CD4-positive, alpha-beta T cell treated with Interleukin-12 subunit alpha and Interleukin-12 subunit beta, for 1 hour (primary cell): ENCODE data around the gene KLHL13.
"Not testable (repeated sequence)": the region's sequence is repeated elsewhere in the genome, so short reads cannot be mapped to it uniquely, and the experiment has no call there.

Experiments
- DNase-seq: peaks from one replicate; pipeline ENCODE4 v3.0.0-alpha.2; 2020

KLHL13 gene, protein sequence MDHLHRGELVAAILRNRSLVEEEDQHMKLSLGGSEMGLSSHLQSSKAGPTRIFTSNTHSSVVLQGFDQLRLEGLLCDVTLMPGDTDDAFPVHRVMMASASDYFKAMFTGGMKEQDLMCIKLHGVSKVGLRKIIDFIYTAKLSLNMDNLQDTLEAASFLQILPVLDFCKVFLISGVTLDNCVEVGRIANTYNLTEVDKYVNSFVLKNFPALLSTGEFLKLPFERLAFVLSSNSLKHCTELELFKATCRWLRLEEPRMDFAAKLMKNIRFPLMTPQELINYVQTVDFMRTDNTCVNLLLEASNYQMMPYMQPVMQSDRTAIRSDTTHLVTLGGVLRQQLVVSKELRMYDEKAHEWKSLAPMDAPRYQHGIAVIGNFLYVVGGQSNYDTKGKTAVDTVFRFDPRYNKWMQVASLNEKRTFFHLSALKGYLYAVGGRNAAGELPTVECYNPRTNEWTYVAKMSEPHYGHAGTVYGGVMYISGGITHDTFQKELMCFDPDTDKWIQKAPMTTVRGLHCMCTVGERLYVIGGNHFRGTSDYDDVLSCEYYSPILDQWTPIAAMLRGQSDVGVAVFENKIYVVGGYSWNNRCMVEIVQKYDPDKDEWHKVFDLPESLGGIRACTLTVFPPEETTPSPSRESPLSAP

DNA sequence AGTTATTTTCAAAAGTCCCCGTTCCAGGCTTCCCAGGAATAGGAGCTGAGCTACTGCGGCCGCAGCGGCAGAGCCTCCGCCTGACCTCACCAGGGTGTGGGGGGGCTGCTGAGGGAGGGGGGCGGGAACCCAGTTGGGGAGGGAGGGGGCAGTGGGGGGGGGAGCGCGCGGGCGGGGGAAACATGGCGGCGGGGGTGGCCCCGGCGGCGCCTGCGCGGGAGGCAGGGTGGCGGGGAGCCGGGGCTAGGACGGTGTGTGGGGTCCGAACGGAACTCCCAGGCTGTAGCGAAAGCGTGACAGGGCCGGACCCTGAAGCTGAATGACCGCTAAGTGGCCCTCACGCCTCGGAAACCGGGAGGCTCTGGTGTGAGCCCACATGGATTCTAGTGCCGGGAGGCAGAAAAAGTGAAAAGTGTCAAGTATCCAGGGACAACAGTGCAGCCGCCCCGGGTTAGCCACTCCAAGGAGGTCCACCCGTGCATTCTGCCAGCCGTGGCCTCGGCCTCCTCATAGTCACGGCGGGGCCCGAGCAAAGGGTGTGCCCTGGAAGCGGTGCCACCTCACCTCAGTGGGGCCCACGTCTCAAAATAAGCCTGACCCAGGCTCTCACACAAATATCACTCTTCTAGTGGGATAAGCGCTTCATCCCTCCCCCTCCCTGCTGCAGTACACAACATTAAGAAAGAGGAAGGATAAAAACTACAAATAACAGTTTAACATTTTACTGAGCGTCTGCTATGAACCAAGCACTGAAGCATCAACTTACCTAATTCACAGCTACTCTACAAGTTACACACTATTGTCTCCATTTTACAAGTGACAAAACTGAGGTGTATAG, at the start of gene KLHL13:
TSS of gene KLHL13 (minus strand) at position 98 of the 838 bp plus-strand sequence. CDS start 88,337 bp downstream, outside the sequence.
- no peak for DNase-seq

DNA sequence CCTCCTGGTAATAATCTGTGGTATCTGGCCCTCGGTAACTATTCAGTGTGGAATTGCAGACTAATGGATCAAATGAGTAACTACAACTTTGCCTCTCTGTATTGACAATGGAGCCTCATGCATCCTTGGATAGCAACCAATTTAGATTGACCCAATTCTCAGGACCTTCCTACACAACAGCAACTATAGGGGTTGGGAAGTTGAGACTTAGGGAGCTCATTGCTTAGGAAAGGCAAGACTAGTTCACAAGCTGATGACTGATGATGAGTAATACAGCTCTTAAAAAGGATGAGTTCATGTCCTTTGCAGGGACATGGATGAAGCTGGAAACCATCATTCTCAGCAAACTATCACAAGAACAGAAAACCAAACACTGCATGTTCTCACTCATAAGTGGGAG, 47.5 kb upstream of the KLHL13 start:
- no peak for DNase-seq

DNA sequence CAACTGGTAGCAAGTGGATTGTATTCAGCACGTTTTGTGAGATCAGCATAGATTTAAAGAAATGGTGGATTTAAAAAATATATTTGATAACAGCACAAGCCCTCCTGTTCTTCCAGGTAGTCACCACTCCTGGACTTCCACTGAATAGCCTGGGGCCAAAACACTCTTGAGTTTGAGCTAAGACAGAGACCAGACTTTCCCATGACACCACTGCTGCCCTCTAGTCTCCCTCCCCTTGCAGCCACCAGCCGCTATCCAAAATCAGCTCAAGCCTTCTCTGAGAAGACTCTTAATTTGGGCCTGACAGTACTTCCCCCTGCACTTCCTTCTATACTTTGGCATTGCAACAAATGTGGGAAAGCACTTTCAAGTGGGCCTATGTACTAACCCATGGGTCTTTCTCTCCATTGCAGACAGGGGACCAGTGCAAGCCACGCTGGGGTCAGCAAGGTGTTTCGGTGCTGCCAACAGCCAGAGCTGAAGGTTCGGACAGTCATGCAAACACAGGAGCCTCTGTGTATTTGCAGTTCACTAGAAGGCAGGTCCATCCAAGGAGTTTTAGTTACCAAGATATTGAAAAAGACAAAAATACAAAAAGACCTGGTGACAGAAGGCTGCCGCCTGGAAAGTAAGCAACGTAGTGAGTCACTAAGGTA, 40.5 kb upstream of the KLHL13 start:
- no peak for DNase-seq

DNA sequence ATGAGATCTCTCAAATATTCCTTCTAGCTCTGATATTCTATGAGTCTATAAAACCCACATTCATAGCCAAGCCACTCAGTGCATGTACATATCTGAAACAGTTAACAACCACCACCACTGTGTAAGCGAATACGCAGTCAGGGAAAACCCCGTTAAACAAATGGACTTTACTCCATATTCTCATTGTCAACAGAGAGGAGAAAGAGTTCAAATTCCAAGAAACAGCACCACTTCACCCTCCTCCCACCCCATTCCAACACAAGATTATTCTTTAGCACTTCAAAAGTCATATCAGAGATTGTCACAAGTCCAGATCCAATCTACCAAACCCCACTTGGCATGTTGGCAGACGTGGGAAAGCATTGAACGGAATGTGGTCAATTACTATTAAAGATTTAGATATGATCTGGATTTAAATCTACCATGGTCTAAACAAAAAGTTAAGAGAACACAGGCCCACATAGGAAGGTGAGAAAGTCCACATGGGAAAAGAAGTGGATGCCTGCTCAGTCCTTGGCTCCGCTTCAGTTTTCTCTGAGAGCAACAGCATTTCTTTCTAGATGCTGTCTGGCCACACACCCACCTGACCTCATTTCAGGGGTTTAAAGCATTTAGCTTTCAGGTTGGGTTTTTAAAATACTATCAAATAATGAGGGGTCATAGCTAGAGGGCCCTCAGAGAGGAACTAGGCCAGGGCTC, 39.8 kb upstream of the KLHL13 start:
- DNase-seq, result no peak

DNA sequence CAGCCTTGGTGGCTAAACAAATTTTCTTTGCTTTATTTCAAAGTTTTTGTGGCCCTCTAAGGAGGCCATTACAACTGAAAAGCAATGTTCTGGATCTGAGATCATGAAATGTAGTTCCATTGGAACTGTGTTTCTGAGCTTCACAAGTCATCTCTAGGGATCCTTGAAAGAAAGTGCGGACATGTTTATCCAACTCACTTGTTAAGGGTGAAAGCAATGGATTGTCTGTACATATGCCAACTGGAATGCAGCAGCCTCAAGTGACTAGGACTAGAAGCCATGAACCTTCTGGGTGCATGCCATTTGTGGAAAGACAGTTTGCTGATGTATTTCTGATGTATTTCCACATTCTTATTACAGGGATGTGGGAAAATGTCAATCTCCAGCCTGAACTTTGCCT, 36.7 kb upstream of the KLHL13 start:
- DNase-seq, result no peak

DNA sequence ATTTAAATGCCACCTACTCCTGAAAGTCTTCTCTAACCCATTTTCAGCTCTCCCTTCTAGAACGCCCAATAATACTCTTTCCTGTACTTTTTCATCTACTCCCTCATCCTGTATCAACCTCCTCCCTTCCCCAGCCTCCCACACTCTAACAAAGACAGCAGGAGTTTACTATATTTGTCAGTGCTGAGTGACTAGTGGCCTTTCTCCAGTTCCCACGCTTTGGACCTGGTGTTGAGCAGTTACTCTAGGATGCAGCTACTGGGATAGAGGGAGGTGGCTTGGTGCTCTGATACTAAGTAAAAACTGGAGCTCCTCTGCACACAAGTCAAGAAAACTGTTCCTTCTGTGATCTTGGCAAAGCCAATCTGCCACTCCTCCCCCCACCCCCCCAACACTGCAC, 36.1 kb upstream of the KLHL13 start:
- no peak for DNase-seq

DNA sequence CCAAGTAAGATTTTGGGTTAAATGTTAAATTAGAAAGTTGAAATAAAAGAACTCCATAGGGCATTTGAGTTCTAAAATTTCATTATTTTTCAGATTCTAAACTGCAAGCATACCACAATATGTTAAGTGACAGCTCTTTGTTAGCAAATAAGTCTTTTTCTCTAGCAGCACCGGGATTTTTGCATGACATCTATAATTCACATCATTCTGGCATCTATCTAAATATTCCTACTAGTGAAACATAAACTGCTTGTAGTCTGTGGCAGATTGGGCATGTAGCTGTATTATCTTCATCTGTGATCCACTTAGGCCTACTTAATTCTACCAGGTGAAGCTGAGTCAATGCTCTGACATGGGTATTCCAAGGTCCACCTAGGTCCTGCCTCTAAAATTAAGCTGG, 32.1 kb upstream of the KLHL13 start:
- no peak for DNase-seq

DNA sequence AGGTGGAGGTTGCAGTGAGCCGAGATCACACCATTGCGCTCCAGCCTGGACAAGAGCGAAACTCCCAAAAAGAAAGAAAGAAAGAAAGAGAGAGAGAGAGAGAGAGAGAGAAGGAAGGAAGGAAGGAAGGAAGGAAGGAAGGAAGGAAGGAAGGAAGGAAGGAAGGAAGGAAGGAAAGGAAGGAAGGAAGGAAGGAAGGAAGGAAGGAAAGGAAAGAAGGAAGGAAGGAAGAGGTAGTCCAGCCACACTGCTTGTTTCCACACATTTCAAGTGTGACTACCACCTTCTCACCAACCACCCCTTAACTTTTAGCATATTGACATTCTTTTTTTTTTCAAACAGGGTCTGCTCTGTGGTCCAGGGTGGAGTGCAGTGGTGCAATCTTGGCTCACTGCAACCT, 31.2 kb upstream of the KLHL13 start:
- DNase-seq, result not testable (repeated sequence)

DNA sequence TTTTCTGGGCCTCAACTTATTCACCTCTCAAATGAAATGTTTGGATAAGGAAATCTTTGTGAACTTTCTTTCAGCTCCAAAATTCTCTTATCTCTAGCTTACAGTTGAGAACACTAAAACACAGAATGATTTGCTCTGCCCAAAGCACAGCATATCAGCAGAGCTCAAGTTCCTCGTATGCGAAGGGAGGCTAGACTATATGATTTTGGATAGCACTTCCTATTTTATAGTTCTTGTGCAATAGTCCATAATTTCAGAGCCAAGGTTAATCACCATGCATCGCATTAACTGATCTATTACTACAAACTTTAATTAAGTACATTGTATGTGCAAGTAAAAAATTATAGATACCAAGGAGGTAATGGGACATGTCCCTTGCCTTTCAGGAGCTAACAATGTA, 27.0 kb upstream of the KLHL13 start:
- no peak for DNase-seq

DNA sequence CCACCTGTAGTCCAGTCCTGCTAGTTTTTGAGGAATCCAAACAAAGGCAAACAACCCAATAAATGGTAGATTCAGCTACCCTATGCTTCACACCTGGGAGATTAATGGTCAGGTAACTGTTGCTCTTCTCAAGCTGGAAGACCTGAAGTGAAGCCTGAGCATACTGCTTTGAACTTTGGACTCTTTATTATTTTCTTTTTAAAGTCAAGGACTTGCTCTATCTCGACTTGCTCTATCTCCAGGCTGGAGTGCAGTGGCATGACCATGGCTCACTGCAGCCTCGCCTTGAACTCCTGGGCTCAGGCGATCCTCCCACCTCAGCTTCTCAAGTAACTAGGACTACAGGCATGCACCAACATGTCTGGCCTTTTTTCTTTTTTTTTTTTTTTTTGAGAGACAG, 14.7 kb upstream of the KLHL13 start:
- no peak for DNase-seq

DNA sequence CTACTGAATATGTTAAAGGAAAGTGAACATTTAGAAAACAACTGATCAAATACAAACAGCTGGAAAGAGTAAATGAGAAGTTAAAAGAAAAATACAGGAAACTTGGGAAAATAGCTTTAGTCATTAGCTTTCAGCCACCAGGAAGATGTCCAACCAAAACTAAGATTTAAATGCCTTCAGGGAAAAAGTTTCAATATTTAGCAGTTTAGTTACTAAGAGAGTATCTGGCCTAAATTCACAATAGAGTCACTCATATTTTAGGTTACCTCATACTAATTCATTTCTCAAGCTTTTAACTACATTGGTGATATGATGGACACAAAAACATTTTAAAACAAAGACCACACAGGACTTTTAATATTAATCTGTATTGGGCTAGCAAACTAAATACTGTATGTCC, 13.1 kb upstream of the KLHL13 start:
- no peak for DNase-seq

DNA sequence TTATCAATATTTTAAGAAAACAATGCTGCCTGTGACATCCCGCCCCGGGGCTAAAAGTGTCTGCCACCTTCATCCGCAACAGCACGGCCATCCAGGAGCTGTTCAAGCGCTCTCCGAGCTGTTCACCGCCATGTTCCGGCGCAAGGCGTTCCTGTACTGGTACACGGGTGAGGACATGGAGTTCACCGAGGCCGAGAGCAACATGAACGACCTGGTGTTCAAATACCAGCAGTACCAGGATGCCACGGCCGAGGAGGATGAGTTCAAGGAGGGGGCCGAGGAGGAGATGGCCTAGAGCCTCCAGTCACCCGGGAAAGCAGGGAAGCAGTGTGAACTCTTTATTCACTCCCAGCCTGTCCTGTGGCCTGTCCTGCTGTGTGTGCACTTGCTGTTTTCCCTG, 12.1 kb upstream of the KLHL13 start:
- DNase-seq, result no peak

DNA sequence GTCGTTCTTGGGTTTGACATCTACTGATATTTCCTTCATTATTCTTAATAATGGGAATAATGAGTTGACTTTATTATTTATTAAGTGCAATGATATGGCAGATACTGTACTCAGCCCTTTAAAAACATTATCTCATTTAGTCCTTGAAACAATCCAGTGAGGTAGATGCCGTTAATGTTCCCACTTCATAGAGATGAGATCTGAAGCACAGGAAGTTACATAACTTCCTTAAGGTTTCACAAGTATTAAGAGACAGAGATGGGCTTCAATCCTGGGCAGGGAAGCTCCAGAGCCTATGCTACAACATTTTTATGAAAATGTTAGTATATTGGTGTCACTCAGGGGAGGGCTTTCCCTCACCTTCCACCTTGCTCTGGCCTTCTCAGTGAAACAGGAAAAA, 9.7 kb upstream of the KLHL13 start:
- no peak for DNase-seq

DNA sequence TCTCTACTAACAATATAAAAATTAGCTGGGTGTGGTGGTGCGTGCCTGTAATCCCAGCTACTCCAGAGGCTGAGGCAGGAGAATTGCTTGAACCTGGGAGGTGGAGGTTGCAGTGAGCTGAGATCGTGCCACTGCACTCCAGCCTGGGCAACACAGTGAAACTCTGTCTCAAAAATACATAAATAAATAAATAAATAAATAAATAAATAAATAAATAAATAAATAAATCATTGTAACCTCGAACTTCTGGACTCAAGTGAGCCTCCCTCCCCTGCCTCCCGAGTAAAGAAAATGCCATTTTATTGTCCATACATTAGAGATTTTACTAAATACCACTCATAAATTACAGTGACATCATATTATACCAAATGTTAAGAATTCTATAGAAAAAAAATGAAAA, 7.6 kb upstream of the KLHL13 start:
- not testable (repeated sequence) for DNase-seq

DNA sequence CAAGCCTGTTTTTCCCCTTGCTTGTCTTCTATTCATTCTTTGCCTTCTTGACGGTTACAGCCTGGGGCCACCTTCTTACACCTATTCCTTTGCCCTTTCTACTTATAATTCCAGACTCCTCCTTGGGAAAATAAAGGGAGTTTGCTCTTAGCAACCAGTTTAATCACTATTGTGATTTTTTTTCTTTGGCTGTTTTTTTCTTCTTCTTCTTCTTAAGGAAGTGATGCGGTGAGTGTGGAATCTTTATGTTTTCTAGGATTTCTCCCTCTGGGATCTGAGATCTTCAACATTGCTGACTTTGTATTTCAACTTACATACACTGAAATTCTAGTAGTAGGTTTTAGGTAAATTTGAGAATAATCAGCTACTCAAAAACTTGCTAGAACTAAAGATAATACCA, 1.1 kb upstream of the KLHL13 start:
- DNase-seq, result no peak

DNA sequence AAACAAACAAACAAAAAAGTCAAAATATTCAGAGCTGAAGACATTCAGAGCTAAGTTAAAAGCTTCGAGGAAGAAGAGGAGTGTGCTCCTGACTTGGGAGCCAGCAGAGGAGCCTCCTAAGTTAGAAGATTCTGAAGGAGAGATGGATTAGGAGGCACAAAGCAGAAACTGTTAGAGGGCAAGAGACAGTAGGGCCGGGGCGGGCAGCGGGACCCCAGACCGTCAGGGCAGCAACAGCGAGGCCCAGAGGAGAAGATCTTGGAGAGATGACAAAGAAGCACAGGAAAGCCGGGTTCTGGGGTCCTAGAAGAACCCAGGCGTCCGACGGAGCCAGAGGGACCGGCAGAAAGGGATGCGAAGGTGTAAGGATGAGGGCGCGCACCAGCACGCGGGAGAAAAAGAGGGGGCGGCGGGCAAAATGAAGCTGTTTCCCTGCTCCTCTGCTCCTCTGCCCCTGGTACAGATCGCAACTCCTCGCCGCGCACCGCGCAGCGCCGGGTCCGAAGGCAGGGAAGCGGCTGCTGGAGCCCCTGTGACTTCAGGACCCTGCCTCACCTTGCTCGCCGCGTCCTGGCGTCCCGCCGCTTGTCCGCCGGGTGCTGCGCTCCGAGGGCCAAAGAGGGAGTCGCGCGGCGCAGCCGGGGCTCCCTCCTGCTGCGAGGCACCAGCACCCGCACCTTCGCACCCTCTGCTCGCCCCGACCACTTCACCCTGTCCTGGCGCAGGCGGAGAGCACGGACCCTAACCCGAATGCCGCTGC, 477 bp downstream of the KLHL13 start:
- DNase-seq, result no peak

DNA sequence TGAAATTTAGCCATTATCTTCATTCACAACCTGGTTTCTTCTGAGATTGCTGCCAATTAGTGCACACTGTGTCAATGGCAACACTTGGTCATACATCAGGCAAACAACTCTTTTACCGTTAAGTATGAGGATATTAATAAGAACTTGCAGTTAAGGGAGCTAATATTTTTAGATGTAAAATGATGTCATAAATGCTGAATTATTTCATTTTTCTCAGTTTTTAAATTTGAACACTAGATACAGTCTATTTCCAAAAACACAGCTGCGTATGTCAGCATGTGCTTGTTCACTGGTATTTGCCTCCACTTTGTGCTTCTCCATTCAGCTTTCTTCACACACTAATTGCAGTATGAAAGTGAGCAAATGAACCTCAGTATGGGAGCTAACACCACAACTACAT, 1.6 kb downstream of the KLHL13 start:
- no peak for DNase-seq

DNA sequence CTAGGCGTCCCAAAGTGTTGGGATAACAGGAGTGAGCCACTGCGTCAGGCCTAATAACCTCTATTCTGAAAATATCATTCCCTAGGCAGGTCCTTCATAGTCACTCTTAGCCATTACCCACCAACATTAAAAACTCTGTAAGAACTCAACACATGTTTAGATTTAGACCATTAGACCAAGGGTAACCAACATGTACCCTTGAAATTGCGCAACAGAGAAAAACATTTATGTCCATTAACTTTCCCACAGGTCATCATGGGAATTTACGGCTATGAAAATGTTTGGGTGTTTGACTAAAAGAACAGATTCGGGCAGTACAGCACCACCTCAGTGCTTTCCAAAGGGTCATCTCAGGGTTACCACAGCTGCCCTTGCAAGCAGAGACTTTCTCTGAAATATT, 7.5 kb downstream of the KLHL13 start:
- no peak for DNase-seq

DNA sequence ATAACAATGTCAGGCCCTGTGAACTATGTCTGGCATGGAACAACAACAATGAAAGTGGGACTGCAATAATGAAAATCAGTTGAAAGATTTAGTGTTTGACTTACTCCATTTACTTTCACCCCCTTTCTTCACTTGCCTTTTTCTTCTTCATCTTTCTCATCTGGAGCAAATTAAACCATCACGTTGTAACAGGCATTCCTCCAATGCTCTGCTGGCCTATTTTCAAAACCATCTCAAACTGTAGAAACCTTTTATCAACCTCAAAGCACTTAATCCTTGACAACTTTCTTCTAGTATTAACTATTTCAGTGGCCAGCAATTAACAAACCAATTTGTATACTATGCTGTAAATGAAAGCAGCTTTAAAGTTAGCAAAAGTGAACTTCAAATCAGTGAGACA, 8.3 kb downstream of the KLHL13 start:
- DNase-seq, result no peak

DNA sequence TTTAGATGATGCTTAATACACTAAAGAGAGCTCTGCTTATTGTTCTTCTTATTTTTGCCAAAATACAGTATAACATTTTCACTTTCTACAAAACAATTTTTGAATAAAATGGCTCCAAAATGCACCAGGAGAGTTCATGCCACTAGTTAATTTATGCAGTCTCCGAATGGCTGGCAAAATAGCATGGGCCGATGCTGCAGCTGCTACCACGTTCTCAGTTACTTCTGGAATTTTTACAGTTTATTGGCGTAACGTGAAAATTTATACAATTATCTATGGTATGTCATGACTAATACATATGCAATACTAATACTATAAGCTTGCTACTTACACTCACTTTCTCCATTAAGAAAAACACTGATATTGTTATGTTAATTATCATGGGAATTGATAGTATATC, 16.5 kb downstream of the KLHL13 start:
- no peak for DNase-seq

DNA sequence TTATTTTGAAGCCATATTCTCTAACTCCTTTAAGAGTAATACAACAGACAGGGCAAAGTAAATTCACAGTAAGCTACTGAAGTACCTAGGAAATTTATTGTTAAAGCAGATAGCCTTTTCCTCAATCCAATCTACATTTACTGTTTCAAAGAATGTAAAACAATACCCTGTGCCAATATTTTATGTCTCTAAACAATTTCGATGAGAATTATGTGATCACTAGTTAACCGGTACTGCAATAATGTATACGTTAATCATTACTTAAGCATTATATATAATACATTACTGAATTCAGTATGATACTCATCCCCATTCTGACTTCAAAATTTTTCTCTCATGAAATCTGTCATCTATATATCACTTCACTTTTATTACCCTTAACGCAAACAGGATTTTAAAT, 28.5 kb downstream of the KLHL13 start:
- no peak for DNase-seq

DNA sequence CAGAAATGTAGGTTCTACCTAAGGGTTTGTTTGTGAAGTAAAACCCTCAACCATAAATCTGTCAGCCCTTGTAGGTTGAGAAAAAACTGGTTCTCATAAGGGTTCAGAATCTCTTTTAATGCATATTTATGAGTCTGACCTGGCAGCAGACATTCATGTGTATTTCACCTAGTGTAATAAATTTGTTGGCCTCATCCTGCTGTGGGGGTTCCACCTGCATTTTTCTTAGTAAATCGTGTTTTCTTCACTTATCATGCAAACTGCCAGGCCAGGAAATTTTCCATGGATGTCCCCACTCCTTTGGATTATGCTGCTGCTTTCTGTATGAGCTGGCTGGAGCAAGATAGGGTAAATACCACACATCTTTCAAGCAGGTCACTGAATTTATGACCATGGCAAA, 42.4 kb downstream of the KLHL13 start:
- no peak for DNase-seq
